ENCODE measurements around the gene MYO3B.

DNA sequence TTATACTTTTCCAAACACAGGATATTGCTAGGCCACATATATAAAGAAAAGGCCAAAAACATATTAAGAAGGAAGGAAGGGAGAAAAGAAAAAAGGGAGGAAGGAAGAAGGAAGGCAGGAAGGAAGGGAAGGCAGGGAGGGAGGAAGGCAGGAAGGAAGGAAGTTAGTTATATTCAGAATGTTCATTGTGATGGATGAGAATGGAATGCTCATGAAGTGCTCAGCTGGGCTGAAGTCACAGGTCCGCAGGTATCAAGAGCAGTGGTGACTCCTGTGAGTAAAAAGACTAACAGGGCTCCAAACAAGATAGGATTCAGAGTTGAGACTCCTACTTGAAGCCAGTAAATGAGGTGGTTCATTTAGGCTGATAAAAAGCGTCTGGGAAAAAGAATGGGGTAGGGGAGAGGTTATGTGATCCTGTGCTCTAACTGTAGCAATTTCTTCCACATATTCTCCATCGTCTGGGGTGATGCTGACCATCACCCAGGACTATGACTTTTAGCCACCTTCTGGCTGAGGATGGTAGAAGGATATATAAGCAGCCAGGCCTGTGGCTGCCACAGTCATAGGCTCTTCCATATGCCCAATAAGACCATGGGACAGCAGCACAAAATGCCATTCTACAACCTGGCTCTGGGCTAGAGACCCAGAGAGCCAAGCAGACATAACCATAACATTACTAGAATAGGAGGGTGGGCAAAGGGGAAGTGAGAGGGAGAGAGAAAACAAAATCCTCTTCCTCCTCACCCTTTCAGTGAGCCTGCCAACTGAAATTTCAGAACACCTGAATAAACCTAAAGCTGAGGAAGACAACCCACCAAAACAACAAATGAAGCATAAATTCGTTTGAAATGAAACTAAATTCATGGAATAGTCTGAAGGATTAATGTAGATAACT, 173.2 kb downstream of the MYO3B start:
- TF ChIP-seq, protein P1, sequence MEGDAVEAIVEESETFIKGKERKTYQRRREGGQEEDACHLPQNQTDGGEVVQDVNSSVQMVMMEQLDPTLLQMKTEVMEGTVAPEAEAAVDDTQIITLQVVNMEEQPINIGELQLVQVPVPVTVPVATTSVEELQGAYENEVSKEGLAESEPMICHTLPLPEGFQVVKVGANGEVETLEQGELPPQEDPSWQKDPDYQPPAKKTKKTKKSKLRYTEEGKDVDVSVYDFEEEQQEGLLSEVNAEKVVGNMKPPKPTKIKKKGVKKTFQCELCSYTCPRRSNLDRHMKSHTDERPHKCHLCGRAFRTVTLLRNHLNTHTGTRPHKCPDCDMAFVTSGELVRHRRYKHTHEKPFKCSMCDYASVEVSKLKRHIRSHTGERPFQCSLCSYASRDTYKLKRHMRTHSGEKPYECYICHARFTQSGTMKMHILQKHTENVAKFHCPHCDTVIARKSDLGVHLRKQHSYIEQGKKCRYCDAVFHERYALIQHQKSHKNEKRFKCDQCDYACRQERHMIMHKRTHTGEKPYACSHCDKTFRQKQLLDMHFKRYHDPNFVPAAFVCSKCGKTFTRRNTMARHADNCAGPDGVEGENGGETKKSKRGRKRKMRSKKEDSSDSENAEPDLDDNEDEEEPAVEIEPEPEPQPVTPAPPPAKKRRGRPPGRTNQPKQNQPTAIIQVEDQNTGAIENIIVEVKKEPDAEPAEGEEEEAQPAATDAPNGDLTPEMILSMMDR (IDR thresholded peaks at IDR 0.05; ENCODE audit: low read depth, low read length) = no peak
- TF ChIP-seq POLR2A (IDR thresholded peaks at IDR 0.05; ENCODE audit: extremely low read depth, insufficient read length) (no peak), MYC (IDR thresholded peaks at IDR 0.05; ENCODE audit: low read depth, low read length) (no peak)
- TF ChIP-seq, protein P2, sequence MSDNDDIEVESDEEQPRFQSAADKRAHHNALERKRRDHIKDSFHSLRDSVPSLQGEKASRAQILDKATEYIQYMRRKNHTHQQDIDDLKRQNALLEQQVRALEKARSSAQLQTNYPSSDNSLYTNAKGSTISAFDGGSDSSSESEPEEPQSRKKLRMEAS (IDR thresholded peaks at IDR 0.05; ENCODE audit: low read depth, low read length) = no peak

All from NB4 (cell line).